Measurements from ENCODE around the gene PHB1. TPM values are rescaled to one million over a fixed set of nuclear protein-coding genes. Genes with fewer than 3 reads are reported as not detected.

PHB1 gene
- total and polyA plus RNA-seq, 2 experiments from 2014 or later = 194 to 211 TPM

GRCh38 chr17:49379926-49380325 lies 34.8 kb downstream of the PHB1 start:
- no peak overlapping the region for H3K4me3 ChIP-seq
- no peaks in the 10 kb centered on the region for H3K36me3 Mint-ChIP-seq (ENCODE audit: low read depth)
- no peak overlapping the region for H3K27ac Mint-ChIP-seq
- TF ChIP-seq ETS1 (IDR thresholded peaks at IDR 0.05) (no peak), NANOG (IDR thresholded peaks at IDR 0.05; ENCODE audit: borderline replicate concordance) (no peak), CREB1 (CRISPR knock-in tag; IDR thresholded peaks at IDR 0.05; ENCODE audit: low read depth) (no peak), CTCF (conservative IDR thresholded peaks at IDR 0.05; ENCODE audit: low read depth in 2 of 2) (no peak), REST (IDR thresholded peaks at IDR 0.05; ENCODE audit: unreplicated experiment) (no peak), EZH2phosphoT487 (IDR thresholded peaks at IDR 0.05; ENCODE audit: unreplicated experiment) (no peak), JUNB (IDR thresholded peaks at IDR 0.05; ENCODE audit: unreplicated experiment) (no peak), ZNF462 (CRISPR knock-in tag; IDR thresholded peaks at IDR 0.05) (no peak), EZH2 (IDR thresholded peaks at IDR 0.05; ENCODE audit: low read depth, unreplicated experiment) (no peak)
- DNase-seq (ENCODE audit: low spot score) = no peak
- H3K36me3 ChIP-seq (ENCODE audit: insufficient read depth) = no peaks in the 10 kb centered on the region
- H3K4me1 Mint-ChIP-seq = peaks cover 13% of the 10 kb centered on the region
- no peaks in the 10 kb centered on the region for H3K79me2 ChIP-seq (replicated peaks; ENCODE audit: insufficient read depth)
- no peak overlapping the region for H2AFZ ChIP-seq
- no peaks in the 10 kb centered on the region for H3K27me3 ChIP-seq (ENCODE audit: insufficient read depth)
- ATAC-seq = no peak
- peaks cover 13% of the 10 kb centered on the region for H3K27me3 Mint-ChIP-seq (ENCODE audit: insufficient read depth, low read depth, poor library complexity)
- H4K20me1 ChIP-seq (replicated peaks; ENCODE audit: insufficient read depth) = no peaks in the 10 kb centered on the region
- H3K9me3 Mint-ChIP-seq = no peaks in the 10 kb centered on the region
- H3K4me3 Mint-ChIP-seq = no peak overlapping the region
- no peaks in the 10 kb centered on the region for H3F3A ChIP-seq (replicated peaks; ENCODE audit: low read depth)
- H3K4me2 ChIP-seq = no peak overlapping the region
- no peak overlapping the region for H3K27ac ChIP-seq (ENCODE audit: low read depth)
- H3K9me2 ChIP-seq (ENCODE audit: insufficient read depth) = no peaks in the 10 kb centered on the region
- H3K4me1 ChIP-seq (ENCODE audit: insufficient read depth) = peaks cover 13% of the 10 kb centered on the region; the same call in 1 of the 2 replicates

Data from GM23338 (cell line).